GM12873 (cell line): ENCODE measurements around the gene DNAJB8.

Experiments
- TF ChIP-seq, protein P1 (sequence below): IDR thresholded peaks from 2 replicates; pipeline ENCODE4 v1.5.1; 2012; ENCODE audit warnings: low read depth, mild to moderate bottlenecking, moderate library complexity, low read length, control low read depth; ENCODE audit not compliant: insufficient read depth; ENCODE audit errors: missing control alignments

The DNAJB8 gene

DNA sequence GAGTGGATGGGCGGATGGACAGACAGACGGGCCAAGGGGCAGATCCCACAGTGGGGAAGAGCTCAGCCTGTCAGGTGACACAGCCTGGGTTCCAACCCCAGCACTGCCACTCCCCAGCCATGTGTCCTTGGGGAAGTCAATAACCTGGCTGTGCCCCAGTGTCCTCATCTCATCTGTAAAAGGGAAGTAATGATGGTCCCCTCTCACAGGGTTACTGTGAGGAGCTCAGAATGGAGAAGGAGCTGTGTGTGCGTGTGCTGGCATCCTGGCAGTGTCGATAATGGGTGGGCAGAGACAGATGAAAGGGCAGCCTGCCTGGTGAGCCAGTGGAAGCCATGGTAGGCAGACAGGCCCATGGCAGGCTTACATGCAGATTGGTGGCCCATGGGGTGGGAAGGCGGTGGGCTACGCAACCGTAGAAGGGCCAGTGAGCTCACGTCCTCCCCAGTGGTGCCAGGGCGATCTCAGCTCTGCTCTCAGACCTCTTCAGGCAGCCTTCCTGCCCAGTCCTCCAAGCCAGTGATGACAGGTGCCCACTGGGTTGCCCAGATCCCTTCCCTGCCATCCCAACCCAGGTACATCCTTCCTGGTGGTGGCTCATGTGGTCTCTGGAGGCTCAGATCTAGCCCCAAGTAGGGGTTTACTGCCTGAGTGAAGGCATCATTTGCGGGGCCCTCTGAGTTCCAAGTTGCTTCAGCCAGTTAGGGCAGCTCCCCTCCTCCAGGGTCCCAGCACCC lies 2.3 kb upstream of the DNAJB8 start:
- TF ChIP-seq, protein P1, sequence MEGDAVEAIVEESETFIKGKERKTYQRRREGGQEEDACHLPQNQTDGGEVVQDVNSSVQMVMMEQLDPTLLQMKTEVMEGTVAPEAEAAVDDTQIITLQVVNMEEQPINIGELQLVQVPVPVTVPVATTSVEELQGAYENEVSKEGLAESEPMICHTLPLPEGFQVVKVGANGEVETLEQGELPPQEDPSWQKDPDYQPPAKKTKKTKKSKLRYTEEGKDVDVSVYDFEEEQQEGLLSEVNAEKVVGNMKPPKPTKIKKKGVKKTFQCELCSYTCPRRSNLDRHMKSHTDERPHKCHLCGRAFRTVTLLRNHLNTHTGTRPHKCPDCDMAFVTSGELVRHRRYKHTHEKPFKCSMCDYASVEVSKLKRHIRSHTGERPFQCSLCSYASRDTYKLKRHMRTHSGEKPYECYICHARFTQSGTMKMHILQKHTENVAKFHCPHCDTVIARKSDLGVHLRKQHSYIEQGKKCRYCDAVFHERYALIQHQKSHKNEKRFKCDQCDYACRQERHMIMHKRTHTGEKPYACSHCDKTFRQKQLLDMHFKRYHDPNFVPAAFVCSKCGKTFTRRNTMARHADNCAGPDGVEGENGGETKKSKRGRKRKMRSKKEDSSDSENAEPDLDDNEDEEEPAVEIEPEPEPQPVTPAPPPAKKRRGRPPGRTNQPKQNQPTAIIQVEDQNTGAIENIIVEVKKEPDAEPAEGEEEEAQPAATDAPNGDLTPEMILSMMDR: no peak

DNA sequence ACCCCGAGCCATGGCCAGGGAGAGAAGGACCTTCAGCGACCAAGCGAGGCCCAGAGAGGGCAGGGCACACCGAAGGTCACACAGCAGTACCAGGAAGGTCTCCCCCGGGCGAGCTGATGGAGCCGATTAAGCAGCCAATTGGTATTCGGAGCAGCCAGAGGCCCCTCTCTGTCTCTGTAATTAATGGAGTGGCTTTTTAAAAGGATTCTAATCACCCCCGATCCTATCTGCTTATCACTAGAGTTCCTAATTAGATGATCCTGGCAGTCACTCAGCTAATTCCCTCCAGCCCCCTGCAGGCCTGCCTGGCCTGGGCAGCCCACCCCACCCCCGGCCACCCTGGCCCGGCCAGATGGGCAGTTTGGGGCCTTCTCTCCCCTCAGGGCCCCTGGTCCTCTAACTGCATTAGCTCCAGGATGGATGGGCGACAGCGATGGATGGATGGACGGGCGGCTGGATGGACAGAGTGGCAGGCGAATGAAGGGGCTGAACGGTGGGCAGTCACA lies 1.6 kb upstream of the DNAJB8 start:
- TF ChIP-seq, protein P1: no peak

DNA sequence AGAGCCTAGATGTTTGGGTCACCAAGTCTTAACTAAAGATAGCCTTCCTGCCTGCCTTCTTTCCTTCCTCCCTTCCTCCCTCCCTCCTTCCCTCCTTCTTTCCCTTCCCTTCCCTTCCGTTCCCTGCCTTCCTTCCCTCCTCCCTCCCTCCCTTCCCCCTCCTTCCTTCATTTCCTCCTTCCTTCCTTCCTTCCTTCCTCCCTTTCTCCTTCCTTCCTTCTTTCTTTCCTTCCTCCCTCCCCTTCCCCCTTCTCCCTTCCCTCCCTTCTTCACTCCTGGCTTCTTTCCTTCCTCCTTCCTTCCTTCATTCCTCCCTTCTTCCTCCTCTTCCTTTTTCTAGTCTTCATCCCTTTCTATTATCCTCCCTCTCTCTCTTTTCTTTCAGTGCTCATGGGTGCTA lies 2.0 kb downstream of the DNAJB8 start:
- TF ChIP-seq, protein P1: no peak

DNA sequence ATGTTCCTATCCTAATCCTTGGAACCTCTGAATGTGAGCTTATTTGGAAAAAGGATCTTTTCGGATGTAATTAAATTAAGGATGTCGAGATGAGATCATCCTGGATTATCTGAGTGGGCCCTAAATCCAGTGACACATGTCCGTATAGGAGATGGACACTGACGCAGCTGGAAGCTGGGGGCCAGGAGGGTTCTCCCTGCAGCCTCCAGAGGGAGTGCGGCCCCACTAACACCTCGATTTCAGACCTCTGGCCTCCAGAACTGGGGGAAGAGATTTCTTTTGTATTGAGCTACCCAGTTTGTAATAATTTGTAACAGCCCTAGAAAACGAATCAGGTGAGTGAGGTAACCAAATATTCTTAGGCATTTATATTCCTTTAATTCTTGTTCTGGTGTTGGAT lies 2.5 kb downstream of the DNAJB8 start:
- TF ChIP-seq, protein P1: no peak

DNA sequence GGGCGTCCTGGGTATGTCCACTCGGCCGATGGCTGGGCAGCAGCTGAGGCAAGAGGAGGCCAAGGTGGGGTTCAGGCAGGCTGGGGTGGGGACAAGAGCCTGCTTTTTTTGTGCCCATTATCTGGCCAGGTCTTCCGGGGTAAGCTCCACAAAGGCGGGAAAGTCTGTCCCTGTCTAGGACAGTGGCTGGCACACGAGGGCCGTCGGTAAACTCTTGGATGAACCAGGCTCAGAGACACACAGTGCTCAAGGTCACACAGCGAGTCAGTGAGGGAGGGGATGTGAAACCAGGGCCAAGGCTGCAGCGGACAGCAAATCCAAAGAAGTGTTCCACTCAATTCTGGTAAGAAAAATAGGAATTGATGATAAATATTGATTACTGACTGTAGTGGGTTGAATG lies 2.9 kb downstream of the DNAJB8 start:
- TF ChIP-seq, protein P1: no peak

DNA sequence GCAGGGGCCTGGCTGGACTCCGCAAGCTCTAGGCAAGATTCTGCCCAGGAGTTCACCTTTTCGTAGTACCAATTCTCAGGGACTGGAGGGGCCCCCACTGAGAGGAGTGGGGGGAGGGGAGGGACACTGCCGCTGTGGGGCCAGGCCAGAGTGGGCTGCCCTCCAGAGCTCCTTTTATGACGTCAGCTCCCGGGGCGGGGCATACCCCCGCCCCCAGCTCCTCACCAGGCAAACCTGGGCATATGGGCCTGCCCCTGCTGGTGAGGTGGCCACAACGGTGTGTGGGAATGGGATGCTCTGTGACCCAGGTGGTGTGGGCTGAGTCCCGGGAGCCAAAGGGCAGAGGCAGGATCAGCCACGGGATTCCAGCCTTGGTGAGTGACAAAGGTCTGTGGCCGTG lies 3.3 kb downstream of the DNAJB8 start:
- TF ChIP-seq, protein P1: no peak

DNA sequence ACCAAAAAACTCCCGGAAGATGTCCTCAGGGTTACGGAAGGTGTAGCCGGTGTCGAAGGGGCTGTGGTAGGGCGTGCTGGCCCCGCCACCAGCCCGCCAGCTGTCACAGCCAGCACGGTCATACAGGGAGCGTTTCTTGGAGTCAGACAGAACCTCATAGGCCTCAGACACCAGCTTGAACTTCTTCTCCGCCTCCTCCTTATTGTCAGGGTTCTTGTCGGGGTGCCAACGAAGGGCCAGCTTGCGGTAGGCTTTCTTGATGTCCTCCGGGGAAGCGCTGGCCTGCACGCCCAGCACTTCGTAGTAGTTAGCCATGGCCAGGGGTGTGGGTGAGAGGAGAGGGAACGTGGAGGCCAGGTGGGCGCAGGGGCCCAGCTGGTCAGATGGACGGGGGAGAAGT lies 3.8 kb downstream of the DNAJB8 start:
- TF ChIP-seq, protein P1: no peak
